IMR-90 (cell line): Measurements from ENCODE around the gene SUPT3H. TPM values are rescaled to one million over a fixed set of nuclear protein-coding genes. Genes with fewer than 3 reads are reported as not detected.
"Not testable (repeated sequence)": the region's sequence is repeated elsewhere in the genome, so short reads cannot be mapped to it uniquely, and the experiment has no call there.

ENCODE experiments used
- ATAC-seq: fragments of 200-7000 bp; cut with Tn5 transposase; 2 replicates; pipeline ENCODE4 v1.9.1; 2020; ENCODE audit warnings: low read depth, mild to moderate bottlenecking, moderate library complexity
- BruUV-seq: library from RNA; stranded (reverse); fragments of 400-500 nt; replicated peaks from 2 replicates; lab custom pipeline; 2021; lab: Mats Ljungman, UMichigan
- CTCF ChIA-PET: fragments of 300-600 bp; formaldehyde crosslinking; extraction: SDS; loops from one replicate; lab custom pipeline; 2021; ENCODE audit warnings: antibody characterized with exemption; lab: Yijun Ruan, JAX
- POLR2A ChIA-PET: fragments of 300-600 bp; sonication (Branson Sonifier 250); formaldehyde crosslinking; loops from one replicate; lab custom pipeline; 2022; ENCODE audit warnings: antibody characterized with exemption; ENCODE audit not compliant: unreplicated experiment; lab: Charles Lee
- DNase-seq: peaks from one replicate; pipeline ENCODE4 v3.0.0; 2013
- H2AFZ ChIP-seq: replicated peaks from 2 replicates; pipeline ENCODE3; 2013; ENCODE audit warnings: low read length, mild to moderate bottlenecking; ENCODE audit not compliant: poor library complexity
- H2AK5ac ChIP-seq: 2 replicates; pipeline ENCODE4 v1.6.1; 2013; ENCODE audit warnings: low read depth, low read length, inconsistent platforms
- H2AK9ac ChIP-seq: replicated peaks from 2 replicates; pipeline ENCODE3; 2013; ENCODE audit warnings: mild to moderate bottlenecking, low read depth, low read length, moderate library complexity; ENCODE audit not compliant: poor library complexity
- H2BK120ac ChIP-seq: 2 replicates; pipeline ENCODE4 v1.6.1; 2013; ENCODE audit warnings: low read depth, low read length, inconsistent platforms
- H2BK15ac ChIP-seq: 3 replicates; pipeline ENCODE4 v1.6.1; 2013; ENCODE audit warnings: low read depth, low read length, inconsistent platforms
- H2BK20ac ChIP-seq: 2 replicates; pipeline ENCODE4 v1.6.1; 2013; ENCODE audit warnings: low read depth, mild to moderate bottlenecking, inconsistent platforms, low read length, moderate library complexity
- H2BK5ac ChIP-seq: 2 replicates; pipeline ENCODE4 v1.6.1; 2013; ENCODE audit warnings: mild to moderate bottlenecking, low read depth, low read length, inconsistent platforms; ENCODE audit not compliant: poor library complexity, severe bottlenecking
- H3K14ac ChIP-seq: replicated peaks from 2 replicates; pipeline ENCODE4 v1.6.1; 2013; ENCODE audit warnings: low read depth, low read length, inconsistent platforms
- H3K18ac ChIP-seq: 2 replicates; pipeline ENCODE4 v1.6.1; 2013; ENCODE audit warnings: low read depth, low read length, control low read depth
- H3K23ac ChIP-seq: 2 replicates; pipeline ENCODE4 v1.6.1; 2013; ENCODE audit warnings: low read depth, low read length, inconsistent platforms
- H3K27ac ChIP-seq: 2 replicates; pipeline ENCODE4 v1.5.1; 2013; ENCODE audit warnings: mild to moderate bottlenecking, control low read depth, low read length; ENCODE audit not compliant: insufficient read depth
- H3K27me3 ChIP-seq: 2 replicates; pipeline ENCODE4 v1.6.1; 2013; ENCODE audit warnings: low read length; ENCODE audit not compliant: control insufficient read depth, insufficient read depth
- H3K36me3 ChIP-seq: 2 replicates; pipeline ENCODE4 v1.6.1; 2013; ENCODE audit warnings: low read length, mixed read lengths; ENCODE audit not compliant: control insufficient read depth, insufficient read depth
- H3K4ac ChIP-seq: 2 replicates; pipeline ENCODE4 v1.6.1; 2013; ENCODE audit warnings: low read depth, low read length, inconsistent platforms
- H3K4me1 ChIP-seq: 2 replicates; pipeline ENCODE4 v1.6.1; 2013; ENCODE audit warnings: low read length, mixed read lengths; ENCODE audit not compliant: control insufficient read depth, insufficient read depth
- H3K4me2 ChIP-seq: 2 replicates; pipeline ENCODE4 v1.6.1; 2013; ENCODE audit warnings: low read depth, mild to moderate bottlenecking, control low read depth, low read length, moderate library complexity
- H3K4me3 ChIP-seq: 2 replicates; pipeline ENCODE4 v1.5.1; 2013; ENCODE audit warnings: low read depth, mild to moderate bottlenecking, control low read depth, low read length, moderate library complexity; ENCODE audit not compliant: insufficient read depth
- H3K56ac ChIP-seq: 2 replicates; pipeline ENCODE4 v1.6.1; 2013; ENCODE audit warnings: low read length, inconsistent platforms; ENCODE audit not compliant: insufficient read depth; ENCODE audit errors: extremely low read depth
- H3K79me1 ChIP-seq, 2 experiments: 2 replicates each; pipeline ENCODE4 v1.6.1; 2013; ENCODE audit warnings: low read length in 2 of 2, inconsistent platforms in 1 of 2, low read depth in 1 of 2
- H3K9ac ChIP-seq: 2 replicates; pipeline ENCODE4 v1.6.1; 2013; ENCODE audit warnings: low read depth, low read length, control low read depth
- H3K9me1 ChIP-seq: 2 replicates; pipeline ENCODE4 v1.6.1; 2013; ENCODE audit warnings: low read length, inconsistent platforms; ENCODE audit not compliant: insufficient read depth
- H3K9me3 ChIP-seq: 2 replicates; pipeline ENCODE4 v1.6.1; 2013; ENCODE audit warnings: low read length; ENCODE audit not compliant: control insufficient read depth, insufficient read depth
- H4K20me1 ChIP-seq: 2 replicates; pipeline ENCODE4 v1.6.1; 2013; ENCODE audit warnings: low read length, inconsistent platforms; ENCODE audit not compliant: insufficient read depth
- H4K5ac ChIP-seq: 2 replicates; pipeline ENCODE4 v1.6.1; 2013; ENCODE audit warnings: mild to moderate bottlenecking, low read depth, low read length, control low read depth
- H4K8ac ChIP-seq, 2 experiments: 2 replicates each; pipeline ENCODE4 v1.6.1; 2013; ENCODE audit warnings: low read depth in 2 of 2, low read length in 2 of 2, control low read depth in 1 of 2, inconsistent platforms in 1 of 2
- H4K91ac ChIP-seq: 2 replicates; pipeline ENCODE4 v1.6.1; 2013; ENCODE audit warnings: low read depth, low read length, inconsistent platforms; ENCODE audit not compliant: insufficient read depth
- WGBS, 2 experiments: methylation state at CpG; one replicate each; pipeline versions ENCODE4 v1.1.5 to v1.1.7; 2013; ENCODE audit warnings: missing lambda C conversion rate in 2 of 2; ENCODE audit not compliant: insufficient read length in 1 of 2; ENCODE audit errors: extremely low coverage in 2 of 2; 5-methylcytosine and 5-hydroxymethylcytosine counted together
- dilution Hi-C: fragments of 300-500 bp; cut with HindIII; formaldehyde crosslinking; loops from one replicate; pipeline ENCODE4 v1.14.3; 2018; ENCODE audit warnings: low sequenced_read_pairs; ENCODE audit not compliant: unreplicated experiment
- in situ Hi-C: fragments of 300-500 bp; cut with MboI; formaldehyde crosslinking; loops from 3 replicates; pipeline ENCODE4 v1.14.3; 2019; ENCODE audit warnings: low sequenced_read_pairs, inconsistent platforms, mixed read lengths
- intact Hi-C: fragments of 100-400 bp; cut with micrococcal nuclease; formaldehyde crosslinking; loops from 2 replicates; pipeline ENCODE4 v1.10.0; 2022
- polyA plus RNA-seq, 3 experiments: library from polyadenylated mRNA; depleted of rRNA; stranded (reverse); fragments of >200 nt; gene quantifications; 2 replicates each; pipeline ENCODE4 v1.2.3, GENCODE V29; 2012; ENCODE audit warnings: low replicate concordance in 1 of 3
- total RNA-seq: library from RNA; depleted of rRNA; stranded (reverse); fragments of >200 nt; gene quantifications from 2 replicates; pipeline ENCODE4 v1.2.3, GENCODE V29; 2012

The SUPT3H gene
- total and polyA plus RNA-seq, 2 of the 4 experiments (the other 2 are of a cell fraction) = 4.5 to 5.0 TPM

GRCh38 chr6:45145658-45146057 is 232.1 kb downstream of the SUPT3H start:
- H2BK120ac ChIP-seq, H3K9me3 ChIP-seq, H3K4me3 ChIP-seq, intact Hi-C loops, BruUV-seq, H3K18ac ChIP-seq, H2AK9ac ChIP-seq, H2BK5ac ChIP-seq, H2AK5ac ChIP-seq, H2AFZ ChIP-seq, H3K79me1 ChIP-seq, H3K9ac ChIP-seq, H3K14ac ChIP-seq, DNase-seq, H4K5ac ChIP-seq, dilution Hi-C loops, H3K9me1 ChIP-seq, H4K91ac ChIP-seq, H3K36me3 ChIP-seq, H3K56ac ChIP-seq, H2BK20ac ChIP-seq, H3K4me1 ChIP-seq, H4K20me1 ChIP-seq, H3K27me3 ChIP-seq, H3K23ac ChIP-seq, in situ Hi-C loops, H3K27ac ChIP-seq, H4K8ac ChIP-seq, ATAC-seq, POLR2A ChIA-PET, H3K4ac ChIP-seq, H2BK15ac ChIP-seq, H3K4me2 ChIP-seq: not testable (repeated sequence)
- no CpG with 5 or more reads among the region's 3 CpGs for WGBS, 2 experiments
- CTCF ChIA-PET = interaction anchor here (1.0 kb wide), 1 partner anchor 291 kb away, joined by 4 read pairs; no protein-coding TSS in a partner anchor
